Hippocampal formation (tissue), 2 donors: Measurements from ENCODE around the gene ARHGAP10.

Source experiments
- DNase-seq, 2 donors: peaks; one replicate each; lab custom pipeline; 2025; lab: John Stamatoyannopoulos, UW

The ARHGAP10 gene

GRCh38 chr4:147770831-147771230 lies 38.9 kb downstream of the ARHGAP10 start:
- DNase-seq, result no peak

GRCh38 chr4:147772056-147772455 lies 40.2 kb downstream of the ARHGAP10 start:
- DNase-seq, result no peak

- no peak for DNase-seq
Observed at GRCh38 chr4:147772459-147772969, 40.6 kb downstream of the ARHGAP10 start.

GRCh38 chr4:147773261-147774184 lies 41.6 kb downstream of the ARHGAP10 start:
- no peak for DNase-seq

- no peak for DNase-seq
Observed at GRCh38 chr4:147776716-147777115, 44.8 kb downstream of the ARHGAP10 start.

- no peak for DNase-seq
Observed at GRCh38 chr4:147777456-147778091, 45.7 kb downstream of the ARHGAP10 start.

- DNase-seq, result no peak
Observed at GRCh38 chr4:147778942-147779341, 47.1 kb downstream of the ARHGAP10 start.

- no peak for DNase-seq
Observed at GRCh38 chr4:147779451-147779850, 47.6 kb downstream of the ARHGAP10 start.

- no peak for DNase-seq
Observed at GRCh38 chr4:147780137-147780777, 48.4 kb downstream of the ARHGAP10 start.

- no peak for DNase-seq
Observed at GRCh38 chr4:147782087-147782781, 50.3 kb downstream of the ARHGAP10 start.

- DNase-seq, result no peak
Observed at GRCh38 chr4:147785129-147785528, 53.2 kb downstream of the ARHGAP10 start.

GRCh38 chr4:147786031-147786430 lies 54.1 kb downstream of the ARHGAP10 start:
- no peak for DNase-seq

- no peak for DNase-seq
Observed at GRCh38 chr4:147786531-147786930, 54.6 kb downstream of the ARHGAP10 start.

GRCh38 chr4:147787204-147787603 lies 55.3 kb downstream of the ARHGAP10 start:
- no peak for DNase-seq

- no peak for DNase-seq
Observed at GRCh38 chr4:147788791-147789190, 56.9 kb downstream of the ARHGAP10 start.

- DNase-seq, result no peak
Observed at GRCh38 chr4:147789596-147789995, 57.7 kb downstream of the ARHGAP10 start.

- DNase-seq, result no peak
Observed at GRCh38 chr4:147790412-147790811, 58.5 kb downstream of the ARHGAP10 start.

- DNase-seq, result no peak
Observed at GRCh38 chr4:147791341-147791740, 59.5 kb downstream of the ARHGAP10 start.

GRCh38 chr4:147791865-147792264 lies 60.0 kb downstream of the ARHGAP10 start:
- DNase-seq, result no peak

- no peak for DNase-seq
Observed at GRCh38 chr4:147793569-147794313, 61.9 kb downstream of the ARHGAP10 start.

- no peak for DNase-seq
Observed at GRCh38 chr4:147794314-147794680, 62.4 kb downstream of the ARHGAP10 start.
